Left lung (tissue), 10 donors: ENCODE results near the gene COPZ1. TPM values are rescaled to one million over a fixed set of nuclear protein-coding genes. Genes with fewer than 3 reads are reported as not detected.
"Not testable (repeated sequence)": the region's sequence is repeated elsewhere in the genome, so short reads cannot be mapped to it uniquely, and the experiment has no call there.

Source experiments
- ATAC-seq: fragments of 200-7000 bp; cut with Tn5 transposase; one replicate; pipeline ENCODE4 v1.9.1; 2020; ENCODE audit warnings: moderate library complexity
- DNase-seq, 4 donors: peaks; one replicate each; pipeline ENCODE4 v3.0.0-alpha.2; 2013 to 2020
- H3K27ac ChIP-seq, 2 donors: fragments of 200-600 bp; sonication (generic) in 1 of 2; one replicate each; pipeline versions ENCODE4 v1.5.0 to v1.8.0; 2020 to 2021
- H3K27me3 ChIP-seq, 2 donors: fragments of 200-600 bp; sonication (generic) in 1 of 2; one replicate each; pipeline versions ENCODE4 v1.5.0 to v1.8.0; 2020 to 2021
- H3K36me3 ChIP-seq, 2 donors: fragments of 200-600 bp; sonication (generic) in 1 of 2; one replicate each; pipeline versions ENCODE4 v1.5.0 to v1.8.0; 2020 to 2021
- H3K4me1 ChIP-seq, 2 donors: fragments of 200-600 bp; one replicate each; pipeline ENCODE4 v1.8.0; 2021
- H3K4me3 ChIP-seq, 2 donors: fragments of 200-600 bp; sonication (generic) in 1 of 2; one replicate each; pipeline versions ENCODE4 v1.5.0 to v1.8.0; 2020 to 2021; ENCODE audit warnings: mild to moderate bottlenecking in 1 of 2
- H3K9me3 ChIP-seq, 2 donors: fragments of 200-600 bp; sonication (generic) in 1 of 2; one replicate each; pipeline versions ENCODE4 v1.5.0 to v1.8.0; 2020 to 2021
- CTCF ChIP-seq, 2 donors: fragments of 200-600 bp; sonication (generic) in 1 of 2; IDR thresholded peaks; one replicate each; pipeline versions ENCODE4 v1.5.0 to v1.8.0; 2021; ENCODE audit warnings: antibody characterized with exemption in 2 of 2
- intact Hi-C, 2 donors: fragments of 100-400 bp; cut with DNase I; formaldehyde crosslinking; loops; one replicate each; pipeline versions ENCODE4 v1.11.2 to v1.14.2; 2022
- polyA plus RNA-seq, 6 donors: library from polyadenylated mRNA; unstranded; fragments of 120-200 nt; gene quantifications; one replicate each; pipeline ENCODE4 v1.2.1, GENCODE V29; 2013; ENCODE audit not compliant: insufficient read length in 6 of 6
- total RNA-seq, 2 donors: library from RNA; stranded (reverse); fragmentation: NEBNext Ultra II Directional; extraction: Animal tissue kit (Norgen Biotek cat#: 25700); gene quantifications; one replicate each; pipeline ENCODE4 v1.2.1, GENCODE V29; 2021
- donor health status: DM: no; HTN: yes; CAD: no.
- donor health status: DM: no; HTN: no; CAD: no.

COPZ1 gene
- total and polyA plus RNA-seq, 8 donors, result 157 to 232 (median 211) TPM

GRCh38 chr12:54352022-54352531 is 27.1 kb downstream of the COPZ1 start:
- no peak for TF ChIP-seq CTCF (IDR thresholded peaks at IDR 0.05)
- intact Hi-C loops, result no loop called here
- DNase-seq (peak in 2 of 4 donors; percentile 74 to 81), ATAC-seq (peak; percentile 59)
- Histone ChIP-seq H3K36me3 (peaks cover 0 to 55% of the 10 kb centered on the region in 2 donors), H3K27me3 (no peaks in the 10 kb centered on the region), H3K4me1 (peaks cover 18 to 42% of the 10 kb centered on the region in 2 donors), H3K27ac (peak overlapping the region in 1 of 2 donors; percentile 61), H3K4me3 (no peak overlapping the region), H3K9me3 (no peaks in the 10 kb centered on the region)

- peak overlapping the region; percentile 45 to 61 for H3K27ac ChIP-seq
- peak; percentile 60 for ATAC-seq
- intact Hi-C loops, result no loop called here
- H3K9me3 ChIP-seq, result no peaks in the 10 kb centered on the region
- peaks cover 29 to 53% of the 10 kb centered on the region in 2 donors for H3K4me1 ChIP-seq
- peaks cover 0 to 44% of the 10 kb centered on the region in 2 donors for H3K36me3 ChIP-seq
- no peak for TF ChIP-seq CTCF (IDR thresholded peaks at IDR 0.05)
- no peak overlapping the region for H3K4me3 ChIP-seq
- no peaks in the 10 kb centered on the region for H3K27me3 ChIP-seq
- DNase-seq, result peak in 1 of 4 donors; percentile 40
Observed at GRCh38 chr12:54352891-54353874, 28.3 kb downstream of the COPZ1 start.

- H3K27ac ChIP-seq, result not testable (repeated sequence)
Observed at GRCh38 chr12:54354271-54354670, 29.3 kb downstream of the COPZ1 start.

GRCh38 chr12:54355104-54355815 is 30.3 kb downstream of the COPZ1 start:
- TF ChIP-seq CTCF (IDR thresholded peaks at IDR 0.05), result no peak
- DNase-seq (no peak), ATAC-seq (no peak)
- peaks cover 32 to 61% of the 10 kb centered on the region in 2 donors for H3K4me1 ChIP-seq
- peak overlapping the region in 1 of 2 donors; percentile 62 for H3K27ac ChIP-seq
- intact Hi-C loops, result no loop called here
- H3K9me3 ChIP-seq, result no peaks in the 10 kb centered on the region
- peaks cover 0 to 23% of the 10 kb centered on the region in 2 donors for H3K36me3 ChIP-seq
- no peaks in the 10 kb centered on the region for H3K27me3 ChIP-seq
- H3K4me3 ChIP-seq, result no peak overlapping the region

More at GRCh38 chr12:54354271-54354670, 29.3 kb downstream of the COPZ1 start:
- Histone ChIP-seq H3K4me1 (peaks cover 32 to 60% of the 10 kb centered on the region in 2 donors), H3K36me3 (peaks cover 0 to 33% of the 10 kb centered on the region in 2 donors)
- H3K27me3 ChIP-seq, DNase-seq, intact Hi-C loops, H3K4me3 ChIP-seq, H3K9me3 ChIP-seq, ATAC-seq: not testable (repeated sequence)

- DNase-seq (no peak), ATAC-seq (no peak)
- Histone ChIP-seq H3K4me1 (peaks cover 32 to 66% of the 10 kb centered on the region in 2 donors), H3K27ac (peak overlapping the region in 1 of 2 donors; percentile 62), H3K4me3 (no peak overlapping the region), H3K9me3 (no peaks in the 10 kb centered on the region), H3K36me3 (peaks cover 0 to 13% of the 10 kb centered on the region in 2 donors), H3K27me3 (no peaks in the 10 kb centered on the region)
- no peak for TF ChIP-seq CTCF (IDR thresholded peaks at IDR 0.05)
- intact Hi-C loops, result no loop called here
Observed at GRCh38 chr12:54356228-54356627, 31.3 kb downstream of the COPZ1 start.
